GM21390 (cell line): ENCODE data around the gene SEMA4C.

Experiments used
- ATAC-seq: cut with Tn5 transposase; IDR thresholded peaks from one replicate; pipeline ENCODE4 v1.9.1; 2021; ENCODE audit not compliant: unreplicated experiment

SEMA4C gene

GRCh38 chr2:96882906-96883305, 13.0 kb upstream of the SEMA4C start:
- ATAC-seq, result no peak

- no peak for ATAC-seq
Measured at GRCh38 chr2:96882230-96882629, 12.3 kb upstream of the SEMA4C start.

DNA sequence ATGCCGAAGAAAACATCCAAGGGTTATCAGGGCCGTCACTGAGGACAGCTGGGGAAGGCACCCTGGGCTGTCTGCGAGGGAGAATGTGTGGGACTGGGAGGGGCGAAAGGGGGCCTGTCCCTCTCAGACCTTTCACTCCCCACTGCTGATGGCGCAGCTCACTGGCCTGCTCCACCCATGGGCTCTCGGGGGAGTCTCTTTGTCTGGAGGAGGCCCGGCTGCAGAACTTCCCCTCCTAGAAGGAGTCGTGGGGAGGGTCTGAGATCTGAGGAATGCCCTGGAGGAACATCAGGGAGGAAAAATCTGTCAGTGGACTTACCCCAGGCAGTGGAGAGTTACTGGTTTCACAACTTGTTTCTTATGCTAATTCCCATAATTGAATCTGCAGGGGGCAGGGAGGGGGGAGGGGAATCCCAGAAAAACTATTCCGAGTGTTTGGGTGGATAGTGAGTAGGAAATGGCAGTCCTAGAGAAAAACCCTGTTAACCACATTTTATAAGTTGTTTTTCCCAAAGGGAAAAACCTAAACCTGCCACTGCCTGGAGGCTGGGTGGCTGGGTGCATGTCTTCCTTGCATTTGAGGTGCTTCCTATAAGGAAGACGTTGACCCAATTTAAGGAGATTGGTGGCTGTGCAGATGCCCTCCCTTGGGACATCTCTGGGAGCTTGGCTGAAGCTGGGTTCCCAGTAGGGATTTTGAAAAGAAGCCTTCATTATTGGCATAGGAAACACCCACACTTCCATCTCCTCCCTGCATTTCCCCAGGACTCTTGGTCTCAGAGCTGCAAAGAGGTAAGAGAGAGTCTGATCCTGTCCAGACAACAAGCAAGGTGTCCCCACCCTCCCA, 11.7 kb upstream of the SEMA4C start:
- ATAC-seq, result no peak

- ATAC-seq, result no peak
Measured at GRCh38 chr2:96880891-96881273, 11.0 kb upstream of the SEMA4C start.

GRCh38 chr2:96879545-96880040, 9.7 kb upstream of the SEMA4C start:
- no peak for ATAC-seq

- no peak for ATAC-seq
Measured at GRCh38 chr2:96878796-96879544, 9.1 kb upstream of the SEMA4C start.

GRCh38 chr2:96878171-96878570, 8.3 kb upstream of the SEMA4C start:
- ATAC-seq, result no peak

DNA sequence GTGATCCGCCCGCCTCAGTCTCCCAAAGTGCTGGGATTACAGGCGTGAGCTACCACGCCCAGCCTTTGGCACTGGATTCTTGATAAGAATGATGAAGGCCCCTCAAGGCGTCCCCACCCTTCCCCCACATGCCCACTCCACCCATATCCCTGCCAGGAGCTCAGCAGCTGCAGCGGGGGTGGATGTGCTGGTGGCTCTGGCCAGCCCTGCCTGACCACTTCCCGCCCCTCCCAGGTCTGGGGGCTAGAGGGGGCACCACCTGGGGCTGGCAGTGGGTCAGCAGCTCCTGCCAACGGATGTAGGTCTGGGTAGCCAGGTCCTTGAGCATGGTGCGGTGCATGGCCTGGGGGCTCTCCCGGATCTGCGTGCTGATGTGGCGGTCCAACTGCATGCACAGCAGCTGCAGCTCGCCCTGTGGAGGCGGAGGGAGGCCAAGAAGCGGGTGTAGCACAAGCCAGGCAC, 7.8 kb upstream of the SEMA4C start:
- ATAC-seq, result no peak

GRCh38 chr2:96877042-96877451, 7.2 kb upstream of the SEMA4C start:
- no peak for ATAC-seq

DNA sequence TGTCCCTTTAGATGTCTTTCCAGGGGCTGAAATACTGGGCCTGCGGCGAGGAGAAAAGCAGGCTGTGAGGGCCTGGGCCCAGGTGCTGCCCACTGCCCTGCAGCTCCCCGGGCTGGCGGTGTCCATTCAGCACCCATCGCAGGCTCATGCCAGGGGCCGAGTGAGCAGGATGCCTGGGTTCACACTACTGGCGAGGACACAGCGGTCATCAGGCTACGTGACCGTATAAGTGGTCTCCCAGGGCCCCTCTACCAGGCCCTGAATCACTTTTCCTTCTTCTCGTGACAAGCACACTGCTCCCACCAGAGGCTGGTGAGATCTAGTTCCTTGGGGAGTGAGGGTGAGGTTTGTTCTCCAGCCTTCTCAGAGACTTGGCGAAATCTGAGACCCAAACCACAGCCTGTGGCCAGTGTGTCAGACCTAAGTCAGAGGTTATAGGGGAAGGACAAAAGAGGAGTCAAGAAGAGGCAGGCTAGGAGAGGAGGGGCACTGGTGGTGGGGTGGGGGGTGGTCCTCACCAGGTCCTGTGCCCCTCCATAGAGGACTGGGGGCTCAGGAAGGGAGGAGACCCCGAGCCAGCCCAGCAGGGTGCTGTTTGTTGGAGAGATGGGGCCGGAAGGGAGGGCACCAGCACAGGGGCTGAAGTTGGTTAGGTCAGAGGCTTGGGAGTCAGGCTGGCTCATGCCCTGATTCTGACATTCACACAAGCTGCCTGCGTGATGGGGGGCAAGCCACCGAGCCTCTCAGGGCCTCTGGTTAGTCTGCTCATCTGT, 6.6 kb upstream of the SEMA4C start:
- ATAC-seq, result no peak

DNA sequence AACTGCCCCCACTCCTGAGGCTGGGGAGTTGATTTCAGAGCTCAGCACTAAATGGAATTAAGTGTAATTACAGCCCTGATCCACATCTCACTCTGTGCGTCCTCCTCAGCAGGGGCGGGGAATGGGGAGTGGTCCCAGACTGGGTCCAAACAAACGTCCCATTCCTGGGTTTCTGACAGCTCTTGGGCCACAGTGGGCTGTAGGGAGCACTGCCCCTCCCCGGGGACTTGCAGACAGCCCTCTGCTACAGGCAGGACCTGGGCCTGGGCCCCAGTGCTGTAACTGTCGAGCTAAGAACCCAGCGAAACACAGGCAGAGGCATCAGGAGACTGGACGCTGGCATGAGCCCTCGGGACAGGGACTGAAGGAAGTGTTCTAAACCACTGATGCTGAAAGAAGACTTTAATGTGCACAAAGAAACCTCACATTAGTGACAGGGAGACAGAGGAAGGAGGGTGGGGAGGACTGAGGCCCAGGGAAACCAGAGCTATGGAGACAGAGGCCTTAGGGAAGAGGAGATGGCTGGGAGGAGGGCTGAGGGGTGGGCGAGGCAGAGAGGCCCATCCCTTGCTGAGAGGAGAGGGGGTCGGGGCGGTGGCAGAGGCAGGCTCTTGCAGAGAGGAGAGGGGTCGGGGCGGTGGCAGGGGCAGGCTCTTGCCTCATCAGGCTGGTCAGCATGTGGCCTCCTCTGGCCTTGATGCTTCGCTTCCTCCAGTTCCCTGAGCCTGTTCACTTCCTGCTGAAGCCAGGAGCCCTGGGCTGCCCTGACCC, 5.8 kb upstream of the SEMA4C start:
- no peak for ATAC-seq

GRCh38 chr2:96874198-96874831, 4.4 kb upstream of the SEMA4C start:
- ATAC-seq, result peak; percentile 50

DNA sequence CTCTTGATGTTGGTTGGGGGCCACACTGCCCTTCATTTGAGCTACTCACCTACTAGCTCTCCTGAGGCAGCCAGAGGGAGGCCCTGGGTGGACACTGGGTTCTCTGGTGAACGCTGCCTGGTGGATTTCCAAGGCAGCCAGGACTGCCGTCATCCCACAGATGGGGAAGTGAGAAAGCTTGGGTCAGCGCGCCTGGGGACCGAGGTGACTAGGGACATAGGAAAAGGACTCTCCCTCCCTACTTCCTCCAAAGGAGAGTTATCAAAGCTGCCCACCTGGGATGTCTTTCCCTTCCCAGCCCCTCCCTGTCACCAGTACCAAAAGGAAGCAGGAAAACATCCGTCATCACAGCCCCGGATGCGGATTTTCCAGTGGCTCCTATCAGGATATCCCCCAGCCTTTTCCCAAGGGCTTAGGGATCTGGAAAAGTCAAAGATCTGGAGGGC, 3.8 kb upstream of the SEMA4C start:
- ATAC-seq, result no peak

- ATAC-seq, result no peak
Measured at GRCh38 chr2:96872591-96873349, 2.9 kb upstream of the SEMA4C start.

GRCh38 chr2:96870626-96871255, 861 bp upstream of the SEMA4C start:
- ATAC-seq, result no peak

DNA sequence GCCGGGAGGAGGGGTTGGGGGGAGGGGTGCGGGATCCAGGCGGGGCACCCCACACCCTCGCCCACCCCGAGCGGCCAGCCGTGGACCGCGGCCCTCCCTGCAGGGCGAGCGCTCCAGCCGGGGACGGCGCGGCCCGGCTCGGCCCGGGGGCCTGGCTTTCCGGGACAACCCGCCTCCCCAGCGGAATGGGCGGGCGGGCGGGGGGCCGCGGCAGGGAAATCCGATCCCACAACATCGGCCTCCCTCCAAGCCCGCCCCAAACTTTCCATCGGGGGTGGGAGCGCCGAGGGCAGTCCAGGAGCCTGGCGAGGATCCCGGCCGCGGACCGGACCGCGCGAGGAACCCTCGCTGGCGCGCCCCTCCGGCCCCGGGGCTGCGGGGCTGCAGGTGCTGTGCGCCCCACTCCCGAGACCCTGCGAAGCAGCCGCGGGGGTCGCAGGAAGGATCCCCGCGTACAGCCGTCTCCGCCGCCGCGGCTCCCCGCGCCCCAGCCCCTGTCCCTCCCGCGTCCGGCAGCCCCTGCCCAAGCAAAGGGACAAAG, 529 bp downstream of the SEMA4C start:
- no peak for ATAC-seq

DNA sequence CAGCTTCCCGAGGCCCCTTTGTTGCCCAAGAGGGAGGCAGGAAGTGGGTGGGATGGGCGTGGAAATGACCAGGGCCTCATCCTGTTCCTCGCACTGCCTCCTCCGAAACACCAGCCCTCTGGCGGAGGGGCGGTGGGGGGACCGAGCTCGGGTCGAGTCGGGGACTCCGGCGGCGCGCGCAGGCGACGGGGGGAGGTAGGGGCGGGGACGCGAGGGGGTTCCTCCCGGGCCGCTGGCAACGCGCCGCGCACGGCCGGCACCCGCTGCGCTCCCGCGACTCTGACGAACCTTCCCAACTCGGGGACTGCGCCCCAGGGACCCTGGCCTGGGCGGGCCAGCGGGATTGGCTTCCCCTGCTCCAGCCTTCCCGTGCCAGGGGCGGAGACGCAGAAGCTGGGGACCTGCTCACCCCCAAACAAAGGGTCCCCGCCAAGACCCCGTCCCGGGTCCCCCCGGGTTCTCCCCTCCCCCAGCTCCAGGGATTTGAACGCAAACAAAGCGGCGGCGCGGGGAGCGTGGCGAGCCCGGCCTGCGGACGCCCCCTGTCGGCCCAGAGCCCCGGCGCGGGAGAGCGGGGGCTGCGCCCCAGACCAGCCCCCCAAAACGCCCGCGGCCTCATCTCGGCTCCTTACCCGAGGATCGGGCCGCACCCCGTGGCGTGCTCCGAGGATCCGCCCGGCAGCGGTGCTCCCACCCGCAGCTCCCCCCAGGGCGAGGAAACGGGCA, 1.2 kb downstream of the SEMA4C start:
- ATAC-seq, result no peak
